Neural cell (in vitro differentiated cells): Measurements from ENCODE around the gene HOXD8. TPM values are rescaled to one million over a fixed set of nuclear protein-coding genes. Genes with fewer than 3 reads are reported as not detected.
A peak's percentile ranks its signal among the peaks of the same experiment; 100 is the strongest.

Source experiments
- H2AFZ ChIP-seq: fragments of 200-600, 300-800 bp; sonication (generic), shearing (Covaris generic); 2 replicates; pipeline ENCODE4 v1.6.0; 2014; ENCODE audit warnings: low read depth, mild to moderate bottlenecking, antibody characterized with exemption, low read length, moderate library complexity
- H3F3A ChIP-seq: fragments of 200-600 bp; shearing (Covaris generic); 2 replicates; pipeline ENCODE4 v1.6.1; 2016; ENCODE audit warnings: mild to moderate bottlenecking, moderate library complexity, mixed read lengths, antibody characterized with exemption, low read length; ENCODE audit not compliant: insufficient read depth, poor library complexity, severe bottlenecking
- H3K27ac ChIP-seq: fragments of 200-600, 300-800 bp; sonication (generic), shearing (Covaris generic); 2 replicates; pipeline ENCODE4 v1.5.1; 2014; ENCODE audit warnings: mild to moderate bottlenecking, low read length, moderate library complexity
- H3K27me3 ChIP-seq: fragments of 300-800, 200-600 bp; sonication (generic), shearing (Covaris generic); 2 replicates; pipeline ENCODE4 v1.6.0; 2014; ENCODE audit warnings: mild to moderate bottlenecking, low read depth, low read length, moderate library complexity; ENCODE audit not compliant: insufficient read depth
- H3K36me3 ChIP-seq: fragments of 300-800, 200-600 bp; sonication (generic), shearing (Covaris generic); 2 replicates; pipeline ENCODE4 v1.5.1; 2014; ENCODE audit warnings: mild to moderate bottlenecking, antibody characterized with exemption, low read length, moderate library complexity; ENCODE audit not compliant: insufficient read depth
- H3K4me2 ChIP-seq: fragments of 300-800, 200-600 bp; sonication (generic), shearing (Covaris generic); 2 replicates; pipeline ENCODE4 v1.6.0; 2014; ENCODE audit warnings: mild to moderate bottlenecking, low read length
- H3K4me3 ChIP-seq: fragments of 300-800, 200-600 bp; sonication (generic), shearing (Covaris generic); 2 replicates; pipeline ENCODE4 v1.5.1; 2014; ENCODE audit warnings: mild to moderate bottlenecking, low read length, moderate library complexity
- H3K79me2 ChIP-seq: fragments of 200-600 bp; shearing (Covaris generic); replicated peaks from 2 replicates; pipeline ENCODE4 v1.6.0; 2014; ENCODE audit warnings: mild to moderate bottlenecking, low read length, moderate library complexity; ENCODE audit not compliant: insufficient read depth
- H3K9ac ChIP-seq: fragments of 300-800, 200-600 bp; sonication (generic), shearing (Covaris generic); 2 replicates; pipeline ENCODE4 v1.6.1; 2016; ENCODE audit warnings: mild to moderate bottlenecking, low read length, mixed read lengths
- H3K9me2 ChIP-seq: fragments of 200-600 bp; shearing (Covaris generic); 2 replicates; pipeline ENCODE4 v1.6.1; 2016; ENCODE audit warnings: mild to moderate bottlenecking, low read length, mixed read lengths; ENCODE audit not compliant: insufficient read depth
- H3K9me3 ChIP-seq: fragments of 200-600, 300-800 bp; sonication (generic), shearing (Covaris generic); 2 replicates; pipeline ENCODE4 v1.6.1; 2016; ENCODE audit warnings: mild to moderate bottlenecking, mixed run types, low read length, moderate library complexity, mixed read lengths
- H4K20me1 ChIP-seq: fragments of 200-600 bp; shearing (Covaris generic); 2 replicates; pipeline ENCODE4 v1.6.1; 2016; ENCODE audit warnings: mild to moderate bottlenecking, mixed run types; ENCODE audit not compliant: insufficient read depth
- CTCF ChIP-seq: fragments of 450-650 bp; IDR thresholded peaks from 2 replicates; pipeline ENCODE4 v1.5.1; 2014; ENCODE audit warnings: antibody characterized with exemption, mild to moderate bottlenecking, moderate library complexity; ENCODE audit not compliant: poor library complexity, severe bottlenecking
- EP300 ChIP-seq: fragments of 450-650 bp; conservative IDR thresholded peaks from 2 replicates; pipeline ENCODE4 v1.6.1; 2014; ENCODE audit warnings: antibody characterized with exemption, mild to moderate bottlenecking, moderate library complexity; ENCODE audit not compliant: poor library complexity, severe bottlenecking
- EZH2 ChIP-seq: fragments of 200-600, 300-800 bp; shearing (Covaris generic), sonication (generic); IDR thresholded peaks from 2 replicates; pipeline ENCODE4 v1.6.1; 2014; ENCODE audit warnings: antibody characterized with exemption, low read length, borderline replicate concordance, mild to moderate bottlenecking; ENCODE audit not compliant: insufficient read depth, poor library complexity, severe bottlenecking
- MXI1 ChIP-seq: fragments of 450-650 bp; conservative IDR thresholded peaks from 2 replicates; pipeline ENCODE4 v1.6.1; 2014; ENCODE audit warnings: antibody characterized with exemption, mild to moderate bottlenecking; ENCODE audit not compliant: poor library complexity, severe bottlenecking
- POLR2AphosphoS5 ChIP-seq: IDR thresholded peaks from 2 replicates; pipeline ENCODE4 v1.6.1; 2012
- RAD21 ChIP-seq: fragments of 450-650 bp; conservative IDR thresholded peaks from 2 replicates; pipeline ENCODE4 v1.6.1; 2014; ENCODE audit warnings: antibody characterized with exemption, mild to moderate bottlenecking, moderate library complexity
- REST ChIP-seq: IDR thresholded peaks from 2 replicates; pipeline ENCODE4 v1.6.1; 2012; ENCODE audit warnings: borderline replicate concordance
- SMC3 ChIP-seq: fragments of 450-650 bp; conservative IDR thresholded peaks from 2 replicates; pipeline ENCODE4 v1.6.1; 2014; ENCODE audit warnings: antibody characterized with exemption, mild to moderate bottlenecking, moderate library complexity; ENCODE audit not compliant: poor library complexity
- TAF1 ChIP-seq: IDR thresholded peaks from 2 replicates; pipeline ENCODE4 v1.6.1; 2012; ENCODE audit warnings: low read depth
- polyA plus RNA-seq: library from polyadenylated mRNA; depleted of rRNA; stranded (reverse); fragments of >200 nt; gene quantifications from 2 replicates; pipeline ENCODE4 v1.2.3, GENCODE V29; 2014

Gene HOXD8
- polyA plus RNA-seq, 1 donor from 2014 or later: not detected

- Histone ChIP-seq H3K4me2 (no peak overlapping the region), H3F3A (no peaks in the 10 kb centered on the region), H3K27me3 (peaks cover 98% of the 10 kb centered on the region), H4K20me1 (no peaks in the 10 kb centered on the region), H2AFZ (no peak overlapping the region), H3K9me3 (peaks cover 4% of the 10 kb centered on the region), H3K79me2 (no peaks in the 10 kb centered on the region), H3K9me2 (no peaks in the 10 kb centered on the region), H3K4me3 (no peak overlapping the region), H3K9ac (no peak overlapping the region), H3K36me3 (no peaks in the 10 kb centered on the region), H3K27ac (no peak overlapping the region)
- no peak for TF ChIP-seq RAD21
- TF ChIP-seq EZH2: peak; percentile 100
Observed at GRCh38 chr2:176081837-176082524, 47.5 kb upstream of the HOXD8 start.

- Histone ChIP-seq H3K9me3 (peaks cover 4% of the 10 kb centered on the region), H3K36me3 (no peaks in the 10 kb centered on the region), H4K20me1 (no peaks in the 10 kb centered on the region), H3F3A (no peaks in the 10 kb centered on the region), H3K9me2 (no peaks in the 10 kb centered on the region), H3K27ac (no peak overlapping the region), H3K27me3 (peaks cover 98% of the 10 kb centered on the region), H3K9ac (no peak overlapping the region), H2AFZ (no peak overlapping the region), H3K4me2 (no peak overlapping the region), H3K79me2 (no peaks in the 10 kb centered on the region), H3K4me3 (no peak overlapping the region)
- TF ChIP-seq RAD21 (no peak), EP300 (no peak), SMC3 (no peak), MXI1 (no peak), POLR2AphosphoS5 (no peak), EZH2 (no peak), TAF1 (no peak), REST (no peak), CTCF (no peak)
Observed at GRCh38 chr2:176082525-176082823, 47.0 kb upstream of the HOXD8 start.
